ENCODE measurements around the gene HTR2B. TPM values are rescaled to one million over a fixed set of nuclear protein-coding genes. Genes with fewer than 3 reads are reported as not detected.

HTR2B gene
- total RNA-seq, 1 experiment from 2014 or later, result not detected

- no peak for DNase-seq (ENCODE audit: low read depth, low spot score)
- H3K36me3 ChIP-seq (ENCODE audit: control insufficient read depth in 1 of 2, insufficient read depth in 2 of 2, low read length in 2 of 2), result peaks cover 16 to 60% of the 10 kb centered on the region in 2 experiments
- no peak overlapping the region for H3K4me2 ChIP-seq (ENCODE audit: low read length)
- no peak for TF ChIP-seq SIN3A (IDR thresholded peaks at IDR 0.05; ENCODE audit: low read depth)
- no peak for TF ChIP-seq CTCF (IDR thresholded peaks at IDR 0.05 in 2 of 3, conservative IDR thresholded peaks at IDR 0.05 in 1 of 3; ENCODE audit: borderline replicate concordance in 1 of 3, insufficient read depth in 1 of 3, low read depth in 2 of 3, low read length in 2 of 3)
- no peak for TF ChIP-seq TCF7L2 (IDR thresholded peaks at IDR 0.05; ENCODE audit: borderline replicate concordance, extremely low read depth, insufficient read depth, insufficient read length)
- no peak for TF ChIP-seq SRF (IDR thresholded peaks at IDR 0.05; ENCODE audit: low read depth)
- H3K79me2 ChIP-seq (ENCODE audit: insufficient read depth, low read length), result no peaks in the 10 kb centered on the region
- H3K9ac ChIP-seq (ENCODE audit: low read length), result no peak overlapping the region
- H4K20me1 ChIP-seq (ENCODE audit: insufficient read depth), result 0 out of 2 replicates have a peak, but pooled peaks cover 4% of the 10 kb centered on the region
- no peak overlapping the region for H3K27ac ChIP-seq (ENCODE audit: low read depth, low read length)
- no TSS peak for BruUV-seq (replicated peaks)
- no peaks in the 10 kb centered on the region for H3K27me3 ChIP-seq (ENCODE audit: insufficient read depth, low read length)
- H3K4me3 ChIP-seq (replicated peaks in 1 of 2; ENCODE audit: low read depth in 1 of 2, low read length in 2 of 2), result no peak overlapping the region
- intact Hi-C loops (cut with micrococcal nuclease), result no loop called here
- POLR2A ChIA-PET, result no interaction called here
- H3K9me3 ChIP-seq (ENCODE audit: control insufficient read depth in 1 of 2, insufficient read depth in 1 of 2, low read depth in 1 of 2, low read length in 2 of 2), result no peaks in the 10 kb centered on the region
- RAD21 ChIA-PET (ENCODE audit: low non-redundant PET in 1 of 2, low total read pairs in 2 of 2, uncharacterized antibody in 2 of 2, unreplicated experiment in 2 of 2), result no interaction called here
- no peak overlapping the region for H2AFZ ChIP-seq (ENCODE audit: low read depth, low read length, poor library complexity, severe bottlenecking)
- H3K4me1 ChIP-seq (ENCODE audit: control insufficient read depth in 1 of 2, insufficient read depth in 2 of 2, low read length in 2 of 2), result no peaks in the 10 kb centered on the region
- no peaks in the 10 kb centered on the region for H3K9me2 ChIP-seq (ENCODE audit: insufficient read depth)
- CTCF ChIA-PET, result no interaction called here
- no peak for ATAC-seq
Measured at GRCh38 chr2:231170055-231170454, 45.2 kb upstream of the HTR2B start.

- Histone ChIP-seq H3K9me3 (ENCODE audit: control insufficient read depth in 1 of 2, insufficient read depth in 1 of 2, low read depth in 1 of 2, low read length in 2 of 2) (no peaks in the 10 kb centered on the region), H3K4me3 (replicated peaks in 1 of 2; ENCODE audit: low read depth in 1 of 2, low read length in 2 of 2) (no peak overlapping the region), H3K4me2 (ENCODE audit: low read length) (no peak overlapping the region), H3K36me3 (ENCODE audit: control insufficient read depth in 1 of 2, insufficient read depth in 2 of 2, low read length in 2 of 2) (peaks cover 16 to 58% of the 10 kb centered on the region in 2 experiments; a peak in 3 of 4 replicates), H3K9ac (ENCODE audit: low read length) (no peak overlapping the region), H3K79me2 (ENCODE audit: insufficient read depth, low read length) (no peaks in the 10 kb centered on the region), H3K9me2 (ENCODE audit: insufficient read depth) (no peaks in the 10 kb centered on the region), H3K4me1 (ENCODE audit: control insufficient read depth in 1 of 2, insufficient read depth in 2 of 2, low read length in 2 of 2) (no peaks in the 10 kb centered on the region), H3K27me3 (ENCODE audit: insufficient read depth, low read length) (no peaks in the 10 kb centered on the region), H4K20me1 (ENCODE audit: insufficient read depth) (0 out of 2 replicates have a peak, but pooled peaks cover 4% of the 10 kb centered on the region), H3K27ac (ENCODE audit: low read depth, low read length) (no peak overlapping the region), H2AFZ (ENCODE audit: low read depth, low read length, poor library complexity, severe bottlenecking) (no peak overlapping the region)
- ATAC-seq, result no peak
- no peak for TF ChIP-seq SIN3A (IDR thresholded peaks at IDR 0.05; ENCODE audit: low read depth)
- no TSS peak for BruUV-seq (replicated peaks)
- CTCF ChIA-PET, result no interaction called here
- RAD21 ChIA-PET (ENCODE audit: low non-redundant PET in 1 of 2, low total read pairs in 2 of 2, uncharacterized antibody in 2 of 2, unreplicated experiment in 2 of 2), result no interaction called here
- intact Hi-C loops (cut with micrococcal nuclease), result no loop called here
- POLR2A ChIA-PET, result no interaction called here
- no peak for DNase-seq (ENCODE audit: low read depth, low spot score)
Measured at GRCh38 chr2:231169488-231169887, 44.6 kb upstream of the HTR2B start.
